HG03108 (cell line): ENCODE measurements around the gene HRH4.

Experiments
- ATAC-seq: cut with Tn5 transposase; IDR thresholded peaks from one replicate; pipeline ENCODE4 v1.9.1; 2021; ENCODE audit warnings: moderate library complexity; ENCODE audit not compliant: unreplicated experiment

HRH4 gene

DNA sequence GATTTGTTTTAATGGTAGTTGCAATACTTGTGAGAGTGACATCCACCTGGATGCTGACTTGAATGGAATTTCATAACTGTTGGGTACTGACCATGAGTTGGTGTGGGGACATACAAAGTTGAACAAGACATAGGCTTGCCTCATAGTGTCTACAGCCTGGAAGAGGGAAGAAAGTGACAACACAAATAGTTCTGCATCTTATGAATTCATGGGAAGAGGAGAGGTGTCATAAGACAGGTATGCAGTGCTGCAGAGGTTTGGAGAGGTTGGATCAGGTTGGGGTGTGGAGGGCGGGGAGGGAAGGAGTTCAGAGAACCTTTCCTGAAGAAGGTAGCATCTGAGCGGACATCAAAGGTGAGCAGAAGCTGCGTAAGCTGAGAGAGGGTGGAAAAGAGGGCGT is 44.0 kb downstream of the HRH4 start:
- ATAC-seq, result no peak

DNA sequence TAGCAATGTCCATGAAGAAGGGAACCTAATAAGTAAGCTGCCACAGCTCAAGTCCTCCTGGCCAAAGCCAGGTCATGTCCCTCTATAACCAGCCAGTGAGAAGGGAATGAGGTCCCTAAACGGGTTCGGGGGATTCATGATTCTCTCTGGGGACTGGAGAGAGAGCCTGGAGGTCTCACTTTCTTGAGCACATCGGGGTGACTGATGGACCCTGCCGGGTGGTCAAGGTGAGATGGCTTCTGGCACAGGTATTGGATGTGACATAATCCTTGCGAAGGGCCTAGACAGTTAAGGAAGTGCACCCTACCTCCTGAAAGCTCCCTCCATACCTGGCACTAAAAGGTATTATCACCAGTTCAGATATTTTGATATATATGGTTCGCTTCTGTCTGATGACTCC is 45.7 kb downstream of the HRH4 start:
- no peak for ATAC-seq

DNA sequence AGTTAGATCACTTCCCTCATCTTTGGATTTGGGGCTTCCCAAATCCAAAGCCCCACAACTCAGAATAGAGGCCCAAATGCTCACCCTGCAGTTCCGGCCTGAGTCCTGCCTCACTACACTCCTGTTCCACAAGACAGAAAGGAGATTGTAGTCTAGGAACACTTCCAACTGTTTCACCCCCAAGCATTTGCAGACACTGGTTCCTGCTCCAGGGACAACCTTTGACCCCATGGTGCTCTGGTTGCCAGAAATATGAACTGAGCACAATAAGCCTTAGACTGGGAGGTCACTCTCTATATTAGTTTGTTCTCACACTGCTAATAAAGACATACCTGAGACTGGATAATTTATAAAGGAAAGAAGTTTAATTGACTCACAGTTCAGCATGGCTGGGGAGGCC is 49.0 kb downstream of the HRH4 start:
- no peak for ATAC-seq

DNA sequence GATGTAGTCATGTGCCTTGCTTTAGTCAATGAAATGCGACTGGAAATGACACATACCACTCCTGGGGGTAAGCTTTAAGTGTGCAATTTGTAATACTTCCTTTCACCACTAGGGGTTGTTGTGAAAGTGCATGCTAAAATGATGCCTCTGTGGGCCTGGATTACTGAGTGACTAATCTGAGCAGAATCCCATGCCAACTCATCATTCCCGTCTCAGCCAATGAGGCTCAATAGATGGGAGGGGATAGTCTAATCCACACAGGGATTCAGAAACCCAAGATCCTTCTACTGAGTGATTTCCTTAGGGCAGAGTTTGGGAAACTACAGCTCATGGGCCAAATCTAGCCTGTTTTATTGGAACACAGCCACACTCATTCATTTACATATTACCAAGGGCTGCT is 54.0 kb downstream of the HRH4 start:
- ATAC-seq, result no peak

DNA sequence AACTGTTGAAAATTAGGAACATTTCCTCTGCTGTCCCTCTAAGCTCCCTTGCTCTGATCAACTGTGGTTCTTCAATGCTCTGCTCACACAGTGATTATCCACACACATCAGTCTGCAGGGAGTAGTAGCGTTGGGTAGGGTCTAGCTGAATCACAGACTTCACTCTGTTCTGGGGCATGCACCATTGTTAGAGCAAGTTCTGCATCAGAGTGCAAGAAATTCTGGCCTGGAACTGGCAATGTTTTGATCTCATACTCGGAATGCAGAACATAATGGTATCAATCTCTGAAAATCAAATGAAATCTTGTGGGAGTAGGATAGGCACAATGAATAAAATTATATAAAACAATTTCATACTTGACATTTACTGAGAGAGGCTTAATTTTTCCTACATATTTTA is 55.3 kb downstream of the HRH4 start:
- no peak for ATAC-seq

DNA sequence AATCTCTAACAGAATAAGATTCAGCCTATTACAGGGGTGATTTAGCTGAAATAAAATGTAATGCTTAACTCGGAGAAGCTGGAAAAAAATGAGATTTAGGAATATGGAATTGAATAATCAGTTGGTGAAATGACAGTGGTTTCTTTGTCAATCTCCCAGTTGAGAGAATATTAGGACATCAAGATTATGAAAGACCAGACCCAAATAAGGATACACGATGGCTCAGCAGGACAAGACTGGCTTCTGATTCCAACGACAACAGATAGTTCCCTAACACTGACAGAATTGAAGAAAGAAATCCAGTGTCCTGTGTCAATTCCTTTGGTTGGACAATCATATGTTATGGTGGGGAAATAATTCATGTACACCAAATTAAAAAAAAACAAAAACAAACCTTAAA is 55.8 kb downstream of the HRH4 start:
- ATAC-seq, result no peak

DNA sequence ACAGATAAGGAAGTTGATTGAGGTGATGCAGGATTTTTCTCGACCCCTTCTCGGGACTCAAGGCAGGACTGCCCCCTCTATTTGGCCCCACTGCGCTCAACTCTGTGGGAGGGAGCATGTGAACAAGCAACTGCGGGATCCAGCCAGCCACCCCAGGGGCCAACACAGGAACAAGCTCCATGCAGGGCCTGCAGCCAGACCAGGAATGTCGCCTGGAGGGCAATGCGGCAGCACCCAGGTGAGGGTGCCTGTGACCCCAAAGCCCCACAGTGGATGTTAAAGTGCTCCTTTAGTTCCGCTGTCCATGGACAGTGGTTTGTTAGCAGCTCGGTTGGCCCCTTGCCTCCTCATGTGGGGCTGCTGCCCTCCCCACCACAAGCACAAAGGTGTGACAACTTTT is 57.1 kb downstream of the HRH4 start:
- no peak for ATAC-seq

DNA sequence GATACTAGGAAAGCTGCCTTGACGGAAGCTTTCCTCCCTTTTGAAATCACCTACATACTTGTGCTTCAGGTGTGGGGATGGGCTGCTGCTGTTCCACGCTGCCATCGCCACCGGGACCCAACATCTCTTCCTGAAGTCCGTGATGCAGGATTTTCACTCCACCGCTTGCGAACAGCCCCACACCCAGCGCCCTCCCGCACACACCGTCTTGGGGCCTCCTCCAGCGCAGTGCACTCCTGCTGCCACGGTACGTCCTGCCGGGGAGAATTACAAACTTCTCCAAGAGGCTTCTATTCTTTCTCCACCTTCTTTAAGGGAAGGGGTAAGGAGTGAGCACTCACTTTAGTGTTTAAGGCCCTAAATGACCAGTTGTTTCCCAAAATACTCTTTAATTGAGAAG is 58.2 kb downstream of the HRH4 start:
- no peak for ATAC-seq
